ENCODE data around the gene RNF150. TPM values are rescaled to one million over a fixed set of nuclear protein-coding genes. Genes with fewer than 3 reads are reported as not detected.
A peak's percentile ranks its signal among the peaks of the same experiment; 100 is the strongest.

Gene RNF150
- total RNA-seq, 1 experiment from 2014 or later, result 4.0 TPM

DNA sequence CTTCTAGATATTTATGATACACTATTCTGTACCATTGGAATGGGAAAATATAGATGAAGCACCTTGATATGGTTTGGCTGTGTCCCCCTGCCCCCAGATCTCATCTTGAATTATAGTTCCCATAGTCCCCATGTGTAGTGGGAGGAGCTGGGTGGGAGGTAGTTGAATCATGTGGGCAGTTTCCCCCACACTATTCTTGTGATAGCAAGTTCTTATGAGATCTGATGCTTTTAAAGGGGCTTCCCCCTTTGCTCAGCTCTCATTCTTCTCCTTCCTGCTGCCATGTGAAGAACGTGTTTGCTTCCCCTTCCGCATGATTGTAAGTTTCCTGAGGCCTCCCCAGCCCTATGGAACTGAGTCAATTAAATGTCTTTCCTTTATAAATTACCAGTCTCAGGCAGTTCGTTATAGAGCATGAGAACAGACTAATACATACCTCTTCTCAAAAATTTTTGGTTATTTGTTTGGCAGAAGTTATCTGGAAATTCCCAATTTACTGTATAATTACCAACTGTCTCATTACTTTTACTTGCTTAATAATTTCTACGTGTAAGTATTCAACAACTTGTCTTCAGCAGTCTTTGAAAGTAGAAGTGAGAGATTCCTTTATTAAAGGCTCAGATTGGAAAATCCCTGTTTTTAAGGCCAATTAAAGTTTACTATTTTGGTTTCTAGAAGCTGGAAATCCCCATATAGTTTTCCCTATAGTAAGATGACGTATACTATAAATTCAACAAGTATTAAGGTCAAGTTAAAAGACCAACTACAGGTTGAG lies 152.7 kb downstream of the RNF150 start:
- no peak for DNase-seq (ENCODE audit: low read depth)

DNA sequence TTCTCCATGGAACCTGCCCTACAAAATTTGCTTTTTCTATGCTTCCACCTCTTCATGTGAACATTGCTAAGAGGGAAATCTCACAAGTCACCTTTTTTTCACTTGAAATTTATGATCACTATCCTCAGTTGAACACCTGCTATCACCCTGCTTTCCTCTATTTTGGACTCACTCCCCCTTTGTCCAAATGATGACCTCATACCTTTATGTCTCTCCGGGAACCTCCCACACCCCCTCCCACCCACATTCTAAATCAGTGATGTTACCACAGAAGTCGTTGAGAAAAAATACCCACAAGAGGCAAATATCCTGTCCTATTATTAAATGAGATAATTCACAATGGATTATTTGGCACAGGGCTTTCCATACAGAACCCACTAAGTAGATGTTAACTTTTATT lies 156.5 kb downstream of the RNF150 start:
- no peak for DNase-seq (ENCODE audit: low read depth)

- DNase-seq (ENCODE audit: low read depth), result no peak
Observed at GRCh38 chr4:140971077-140971792, 162.0 kb downstream of the RNF150 start.

GRCh38 chr4:140969296-140969695 lies 164.0 kb downstream of the RNF150 start:
- no peak for DNase-seq (ENCODE audit: low read depth)

- DNase-seq (ENCODE audit: low read depth), result no peak
Observed at GRCh38 chr4:140968371-140968770, 164.9 kb downstream of the RNF150 start.

- no peak for DNase-seq (ENCODE audit: low read depth)
Observed at GRCh38 chr4:140963883-140964282, 169.4 kb downstream of the RNF150 start.

DNA sequence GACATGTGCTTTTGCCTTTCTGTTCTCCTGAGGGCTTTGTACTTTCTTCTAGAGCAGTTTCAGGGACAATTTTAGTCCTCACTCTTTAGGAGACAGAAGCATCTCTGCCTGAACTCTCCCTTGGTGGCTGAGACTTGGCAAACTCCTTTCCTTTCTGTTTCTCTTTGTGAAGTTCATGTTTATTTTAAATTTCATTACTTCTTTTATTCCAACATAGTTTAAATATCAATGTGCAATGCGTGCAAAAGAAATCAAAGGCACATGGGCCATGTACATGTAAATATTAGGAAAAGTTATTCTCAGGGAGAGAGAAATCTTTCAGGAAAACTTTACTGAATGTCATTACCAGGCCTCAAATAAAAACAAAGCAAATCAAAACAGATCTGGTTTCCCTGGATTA lies 177.6 kb downstream of the RNF150 start:
- DNase-seq (ENCODE audit: low read depth), result no peak

GRCh38 chr4:140952717-140953116 lies 180.6 kb downstream of the RNF150 start:
- DNase-seq (ENCODE audit: low read depth), result no peak

DNA sequence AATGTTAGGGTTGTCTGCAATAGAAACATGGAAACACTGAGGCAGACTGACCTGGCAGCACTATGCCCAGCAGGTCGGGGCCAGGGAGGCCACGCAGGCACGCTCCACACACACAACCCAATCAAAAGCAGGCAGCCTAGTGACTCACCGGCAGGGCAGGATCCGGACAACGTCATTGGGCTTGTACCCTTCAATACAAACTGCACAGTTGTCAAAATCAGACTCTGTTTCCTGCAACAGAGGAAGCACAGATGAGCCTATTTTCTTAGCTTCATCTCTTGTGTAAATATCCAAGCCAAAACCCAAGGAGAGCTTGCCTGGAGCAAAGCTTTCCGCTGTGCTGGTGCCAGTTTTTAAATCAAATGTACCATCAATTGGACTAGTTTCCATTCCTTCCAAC lies 185.8 kb downstream of the RNF150 start:
- peak; percentile 43 for DNase-seq (ENCODE audit: low read depth)

GRCh38 chr4:140945106-140945505 lies 188.2 kb downstream of the RNF150 start:
- DNase-seq (ENCODE audit: low read depth), result no peak

DNA sequence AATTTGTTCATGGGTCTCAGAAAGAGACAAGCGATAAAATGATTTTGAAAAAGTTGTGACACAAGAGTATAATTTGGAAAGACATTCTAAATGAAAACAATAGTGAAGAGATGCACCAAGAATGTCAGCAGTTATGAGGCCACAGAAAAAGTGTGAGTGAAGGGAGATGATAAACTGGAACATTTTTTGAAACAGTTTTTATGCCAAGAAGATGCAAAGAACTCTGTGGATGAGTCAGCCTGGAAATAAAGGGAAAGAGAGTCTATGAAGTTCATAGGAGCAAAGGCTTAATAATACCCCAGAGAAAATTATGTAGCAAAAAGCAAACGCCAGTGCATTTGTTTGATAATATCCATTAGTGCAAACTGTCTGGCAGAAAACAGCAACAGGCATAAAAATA lies 188.7 kb downstream of the RNF150 start:
- DNase-seq (ENCODE audit: low read depth), result peak; percentile 45

- DNase-seq (ENCODE audit: low read depth), result peak; percentile 43
Observed at GRCh38 chr4:140944199-140944515, 189.1 kb downstream of the RNF150 start.

- peak; percentile 35 for DNase-seq (ENCODE audit: low read depth)
Observed at GRCh38 chr4:140943486-140944198, 189.6 kb downstream of the RNF150 start.

GRCh38 chr4:140940589-140940988 lies 192.7 kb downstream of the RNF150 start:
- DNase-seq (ENCODE audit: low read depth), result no peak

GRCh38 chr4:140937866-140938265 lies 195.4 kb downstream of the RNF150 start:
- DNase-seq (ENCODE audit: low read depth), result peak; percentile 86

DNA sequence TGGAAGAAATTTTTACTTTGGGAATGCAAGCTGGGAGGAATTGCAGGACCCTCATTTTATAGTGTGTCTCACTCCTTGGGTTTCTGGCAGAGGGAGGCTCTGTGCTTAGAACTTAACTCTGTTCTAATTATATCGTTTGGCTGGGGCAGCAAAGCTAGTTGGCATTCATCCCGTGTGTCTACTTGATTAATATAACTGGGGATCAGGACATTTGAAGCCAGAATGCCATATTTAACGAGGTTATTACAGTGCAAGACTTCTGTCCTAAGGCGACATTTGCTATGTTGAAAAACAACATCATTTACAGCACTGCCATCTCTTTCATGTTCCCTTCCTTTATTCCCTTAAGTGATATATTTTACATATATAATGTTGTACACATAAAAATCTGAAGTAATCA lies 198.0 kb downstream of the RNF150 start:
- DNase-seq (ENCODE audit: low read depth), result peak; percentile 70

GRCh38 chr4:140932501-140933045 lies 200.7 kb downstream of the RNF150 start:
- DNase-seq (ENCODE audit: low read depth), result no peak

DNA sequence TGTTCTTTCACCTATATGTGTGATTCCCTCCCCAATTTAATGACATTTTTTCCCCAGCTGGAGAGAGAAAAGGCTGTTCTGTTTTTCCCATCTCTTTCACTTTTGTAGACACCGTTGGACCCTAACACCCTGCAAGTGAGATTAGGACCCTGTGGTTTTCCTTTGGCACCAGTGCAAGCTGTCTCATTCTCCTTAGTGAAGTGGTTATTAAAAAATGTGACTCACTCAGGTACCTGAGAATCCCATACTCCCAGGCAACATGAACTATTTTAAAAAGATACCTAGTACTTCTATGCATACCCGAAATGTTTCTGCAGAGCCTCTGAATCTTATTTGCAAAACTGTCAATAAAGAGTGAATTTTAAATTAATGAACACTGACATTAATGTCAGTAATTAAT lies 201.4 kb downstream of the RNF150 start:
- peak; percentile 41 for DNase-seq (ENCODE audit: low read depth)

DNA sequence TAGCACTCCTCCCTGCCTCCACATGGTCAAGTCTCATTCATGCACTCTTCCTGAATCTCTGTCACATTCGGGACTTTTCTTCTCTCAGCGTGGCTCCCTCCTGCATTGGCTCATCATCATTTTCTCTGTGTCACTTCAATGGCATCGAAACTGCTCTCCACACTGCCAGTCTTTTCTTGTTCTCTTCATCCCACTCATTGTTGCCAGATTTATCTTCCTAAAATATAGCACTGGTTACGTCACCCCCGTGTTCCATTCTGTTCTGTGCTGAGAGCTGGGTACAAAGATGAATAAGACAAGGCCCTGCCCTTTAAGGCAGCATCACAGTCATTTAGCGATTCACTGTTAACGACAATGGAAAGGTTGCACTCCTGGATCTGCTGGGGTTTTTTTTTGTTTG lies 202.7 kb downstream of the RNF150 start:
- DNase-seq (ENCODE audit: low read depth), result no peak

- no peak for DNase-seq (ENCODE audit: low read depth)
Observed at GRCh38 chr4:140930011-140930410, 203.3 kb downstream of the RNF150 start.

DNA sequence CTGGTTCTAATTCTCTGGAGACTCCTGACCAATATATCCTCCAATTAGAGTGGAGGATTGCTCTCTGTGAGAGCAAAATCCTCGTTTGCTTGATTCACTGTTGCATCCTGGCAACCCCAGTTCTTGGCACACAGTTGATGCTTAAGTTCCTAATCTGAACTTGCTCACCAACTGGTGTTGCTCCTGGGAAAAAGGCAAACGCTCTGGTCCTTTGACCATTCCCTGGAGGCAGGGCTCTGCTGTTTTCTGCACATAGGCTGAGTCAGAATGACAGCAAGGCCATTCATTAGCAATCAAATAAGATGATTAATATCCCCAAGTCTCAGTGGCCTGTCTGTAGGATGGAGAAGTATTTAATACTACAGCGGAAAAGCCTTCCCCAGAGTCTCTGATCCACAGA lies 204.4 kb downstream of the RNF150 start:
- DNase-seq (ENCODE audit: low read depth), result peak; percentile 33

DNA sequence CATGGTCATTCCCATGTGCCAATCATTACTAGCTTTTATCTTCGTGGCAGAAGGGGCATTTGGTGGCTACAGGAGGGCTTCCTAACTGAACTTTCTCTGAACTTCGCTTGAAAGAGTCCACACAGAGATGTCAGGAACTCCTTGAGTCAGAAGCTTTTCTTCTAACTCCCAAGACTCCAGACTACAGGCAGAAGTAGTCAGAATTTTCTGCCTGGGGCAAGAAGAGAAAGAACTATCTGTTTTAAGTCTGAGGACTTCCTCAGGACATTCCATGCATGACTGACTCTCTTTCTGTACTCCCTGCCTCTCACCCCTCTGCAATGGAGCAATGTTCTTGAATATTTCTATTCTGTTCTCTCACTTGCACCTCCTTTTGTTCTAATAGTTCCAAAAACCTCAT lies 206.6 kb downstream of the RNF150 start:
- DNase-seq (ENCODE audit: low read depth), result peak; percentile 42

GRCh38 chr4:140925417-140925816 lies 207.9 kb downstream of the RNF150 start:
- no peak for DNase-seq (ENCODE audit: low read depth)
